TTC549 (cell line): ENCODE measurements around the gene MAPK1.
"Not testable (repeated sequence)": the region's sequence is repeated elsewhere in the genome, so short reads cannot be mapped to it uniquely, and the experiment has no call there.

Source experiments
- FAIRE-seq: peaks from 2 replicates; lab custom pipeline; 2012; peaks lifted over from hg19 to GRCh38; lab: Jason Lieb, UNC

MAPK1 gene

DNA sequence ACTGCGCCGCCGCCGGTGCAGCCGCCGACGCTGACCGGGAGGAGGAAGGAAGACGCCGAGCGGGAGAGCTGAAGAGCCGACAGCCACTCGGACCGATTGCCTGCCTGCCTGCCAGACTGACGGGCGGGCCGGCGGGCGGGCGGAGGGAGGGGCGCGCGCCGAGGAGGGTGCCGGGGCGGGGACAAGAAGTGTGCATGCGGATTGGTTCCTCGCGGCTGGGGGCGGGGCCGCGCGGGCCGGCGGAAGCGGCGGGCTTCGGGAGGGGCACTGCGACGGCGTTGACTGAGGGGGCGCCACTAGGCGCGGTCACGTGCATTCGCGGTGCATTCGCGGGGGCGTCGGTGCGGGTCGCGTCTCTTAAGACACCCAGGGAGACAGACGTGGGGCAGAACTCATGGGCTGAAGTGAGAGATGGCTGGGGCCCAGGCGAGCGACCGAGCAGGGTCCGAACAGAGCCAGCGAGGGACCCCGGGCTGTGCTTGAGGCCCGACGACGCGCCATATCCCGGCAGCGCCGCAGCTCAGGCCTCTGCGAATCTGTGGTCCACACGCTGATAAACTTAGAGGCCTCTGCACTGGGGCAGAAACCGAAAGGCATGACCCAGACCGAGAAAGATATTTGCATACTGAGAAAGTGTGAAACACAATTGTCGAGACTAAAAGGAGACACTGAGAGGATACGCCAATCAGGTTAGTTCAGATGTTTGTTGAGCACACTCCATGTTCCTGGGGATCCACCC, at the start of gene MAPK1:
MAPK1 (minus strand) TSS at position 118 of the 739 bp plus-strand sequence. CDS start 205 bp downstream, outside the sequence.
- FAIRE-seq, result no peak

DNA sequence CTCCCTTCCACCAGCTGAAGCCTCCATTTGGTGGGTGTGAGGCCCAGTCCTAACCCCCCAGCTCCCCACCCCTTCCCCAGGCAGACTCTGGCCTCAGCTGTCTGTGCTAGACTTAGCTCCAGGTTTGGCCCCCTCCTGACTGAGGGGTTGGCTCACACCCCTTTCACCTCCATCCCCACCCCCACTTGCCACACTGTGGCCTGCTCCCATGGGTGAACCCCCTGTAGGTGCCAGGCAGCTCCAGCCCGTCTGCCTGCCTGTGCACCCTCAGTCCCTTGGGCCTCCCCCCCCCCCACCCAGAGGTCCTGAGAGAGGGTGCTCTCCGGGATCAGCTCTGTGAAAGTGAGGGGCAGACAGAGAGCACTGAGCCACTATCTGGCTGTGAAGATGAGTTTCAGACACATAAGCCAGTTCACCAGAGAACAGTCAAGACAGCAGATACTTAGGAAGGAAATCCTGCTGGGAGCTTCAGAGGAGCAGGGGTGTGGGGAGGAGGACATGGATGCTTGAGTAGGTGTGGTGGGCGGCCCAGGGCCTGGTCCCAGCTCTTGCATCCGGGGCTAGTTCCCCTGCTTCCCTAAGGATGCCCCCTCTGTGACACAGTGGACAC, 49.0 kb upstream of the MAPK1 start:
- FAIRE-seq, result no peak

DNA sequence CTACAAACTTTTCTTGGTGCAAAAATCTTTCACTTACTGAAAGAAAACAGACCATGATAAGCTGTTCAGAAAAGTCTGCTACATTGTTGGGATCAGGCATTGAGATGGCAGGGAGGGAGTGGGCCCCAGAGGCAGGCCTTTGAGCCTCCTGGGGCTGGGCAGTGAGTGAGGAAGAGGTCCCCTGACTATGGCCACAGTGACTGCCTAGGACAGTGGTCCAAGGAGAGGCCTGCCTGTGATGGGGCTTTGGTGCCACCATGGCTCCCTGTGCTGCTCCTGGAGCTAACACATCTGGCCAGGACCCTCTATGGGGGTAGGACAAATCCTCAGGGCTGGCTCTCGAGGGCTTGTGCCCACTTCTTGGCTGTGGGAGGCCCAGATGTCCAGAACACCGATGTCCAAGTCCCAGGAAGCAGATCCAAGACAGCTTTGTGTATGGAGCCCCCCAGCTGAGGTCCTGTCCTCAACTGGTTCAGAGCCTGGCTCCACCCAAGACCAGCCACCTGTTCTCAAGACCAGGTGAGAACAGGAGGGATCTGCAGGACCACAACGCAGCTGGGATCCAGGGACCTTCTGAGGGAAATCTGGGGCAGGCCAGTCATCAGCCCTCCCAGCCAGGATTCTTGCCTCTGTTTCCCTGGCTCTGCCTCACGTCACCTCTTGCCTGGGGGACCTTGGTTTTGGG, 48.3 kb upstream of the MAPK1 start:
- FAIRE-seq, result no peak

DNA sequence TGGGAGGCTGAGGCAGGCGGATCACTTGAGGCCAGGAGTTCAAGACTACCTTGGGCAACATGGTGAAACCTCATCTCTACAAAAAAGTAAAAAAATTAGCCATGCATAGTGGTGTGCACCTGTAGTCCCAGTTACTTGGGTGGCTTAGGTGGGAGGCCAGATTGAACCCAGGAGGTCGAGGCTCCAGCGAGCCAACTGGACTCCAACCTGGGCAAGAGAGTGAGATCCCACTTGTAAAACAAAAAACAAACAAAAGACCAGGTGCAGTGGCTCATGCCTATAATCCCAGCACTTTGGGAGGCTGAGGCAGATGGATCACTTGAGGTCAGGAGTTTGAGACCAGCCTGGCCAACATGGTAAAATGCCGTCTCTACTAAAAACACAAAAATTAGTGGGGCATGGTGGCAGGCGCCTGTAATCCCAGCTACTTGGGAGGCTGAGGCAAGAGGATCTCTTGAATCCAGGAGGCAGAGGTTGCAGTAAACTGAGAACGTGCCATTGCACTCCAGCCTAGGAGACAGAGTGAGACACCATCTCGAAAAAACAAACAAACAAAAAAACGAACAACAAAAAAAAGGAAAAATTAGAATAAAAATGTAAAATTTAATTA, 46.7 kb upstream of the MAPK1 start:
- not testable (repeated sequence) for FAIRE-seq

DNA sequence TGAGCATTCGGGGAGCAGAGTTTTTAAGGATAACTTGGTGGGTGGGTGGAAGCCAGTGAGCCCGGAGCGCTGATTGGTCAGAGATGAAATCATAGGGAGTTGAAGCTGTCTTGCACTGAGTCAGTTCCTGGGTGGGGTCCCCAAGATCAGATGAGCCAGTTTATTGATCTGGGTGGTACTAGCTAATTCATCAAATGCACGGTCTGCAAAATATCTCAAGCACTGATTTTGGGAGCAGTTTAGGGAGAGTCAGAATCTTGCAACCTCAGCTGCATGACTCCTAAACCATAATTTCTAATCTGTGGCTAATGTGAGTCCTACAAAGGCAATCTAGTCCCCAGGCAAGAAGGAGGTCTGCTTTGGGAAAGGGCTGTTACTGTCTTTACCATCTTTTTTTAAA, 42.9 kb upstream of the MAPK1 start:
- FAIRE-seq, result not testable (repeated sequence)

DNA sequence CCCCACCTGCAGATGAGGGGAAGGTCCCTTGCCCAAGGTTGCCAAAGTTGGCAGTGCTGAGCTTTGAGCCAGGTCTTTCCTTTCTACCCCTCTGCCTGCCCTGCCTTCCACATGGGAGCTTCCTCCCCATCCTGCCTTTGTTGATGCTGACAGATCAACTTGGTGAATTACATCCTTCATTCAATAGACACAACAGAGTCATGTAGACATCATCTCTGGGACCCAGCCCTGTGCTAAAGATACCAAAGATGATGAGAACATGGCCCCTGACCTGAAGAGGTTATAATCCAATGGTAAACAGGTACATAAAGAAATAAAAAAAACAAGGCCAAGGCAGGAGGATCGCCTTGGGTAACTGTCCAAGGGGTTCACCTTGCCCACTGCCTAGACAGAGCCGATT, 42.4 kb upstream of the MAPK1 start:
- no peak for FAIRE-seq

DNA sequence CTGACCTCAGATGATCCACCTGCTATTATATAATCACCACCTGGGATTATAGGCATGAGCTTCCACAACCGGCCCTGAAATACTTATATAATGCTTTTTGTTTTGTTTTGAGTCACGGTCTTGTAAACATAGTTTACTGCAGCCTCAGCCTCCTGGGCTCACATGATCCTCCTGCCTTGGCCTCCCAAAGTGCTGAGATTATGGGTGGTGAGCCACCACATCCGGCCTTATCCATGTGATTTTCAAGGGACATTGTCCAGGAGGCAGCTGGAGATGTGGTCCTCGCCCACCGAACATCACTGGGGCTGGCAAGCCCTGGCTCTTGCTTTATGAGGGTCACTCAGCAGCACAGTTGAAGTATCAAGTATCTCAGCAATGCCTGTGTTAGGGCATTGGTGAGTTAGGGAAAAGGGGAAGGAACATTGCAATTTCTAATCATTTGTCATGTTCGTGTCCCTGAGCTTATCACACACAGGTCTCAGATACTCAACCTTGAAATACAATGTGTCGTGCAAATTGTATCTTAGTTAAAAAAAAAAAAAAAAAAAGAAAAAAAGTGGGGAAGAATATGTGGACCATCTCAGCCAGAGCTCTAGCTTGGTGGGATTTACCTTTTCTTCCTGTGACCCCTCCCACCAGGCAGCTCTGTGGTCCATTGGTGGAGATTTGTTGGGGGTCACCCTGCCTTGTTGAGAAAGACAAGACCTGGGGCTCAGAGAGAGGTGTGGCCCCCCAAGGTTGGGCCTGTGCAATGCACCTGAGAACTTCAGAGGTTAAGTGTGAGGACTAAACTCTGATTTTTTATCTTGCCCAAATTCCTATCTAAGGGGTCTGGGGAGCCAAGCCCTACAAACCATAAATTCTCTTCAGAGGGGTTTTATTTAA, 40.4 kb upstream of the MAPK1 start:
- no peak for FAIRE-seq

DNA sequence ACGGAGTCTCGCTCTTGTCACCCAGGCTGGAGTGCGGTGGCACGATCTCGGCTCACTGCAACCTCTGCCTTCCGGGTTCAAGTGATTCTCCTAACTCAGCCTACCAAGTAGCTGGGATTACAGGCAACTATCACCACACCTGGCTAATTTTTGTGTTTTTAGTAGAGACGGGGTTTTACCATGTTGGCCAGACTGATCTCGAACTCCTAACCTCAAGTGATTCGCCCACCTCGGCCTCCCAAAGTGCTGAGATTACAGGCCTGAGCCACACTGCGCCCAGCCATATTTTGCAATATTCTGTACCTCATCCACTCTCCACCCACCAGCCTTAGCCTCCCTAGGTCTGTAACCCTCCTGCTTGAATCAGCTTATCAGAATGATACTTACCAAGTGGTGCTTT, 37.8 kb upstream of the MAPK1 start:
- not testable (repeated sequence) for FAIRE-seq

DNA sequence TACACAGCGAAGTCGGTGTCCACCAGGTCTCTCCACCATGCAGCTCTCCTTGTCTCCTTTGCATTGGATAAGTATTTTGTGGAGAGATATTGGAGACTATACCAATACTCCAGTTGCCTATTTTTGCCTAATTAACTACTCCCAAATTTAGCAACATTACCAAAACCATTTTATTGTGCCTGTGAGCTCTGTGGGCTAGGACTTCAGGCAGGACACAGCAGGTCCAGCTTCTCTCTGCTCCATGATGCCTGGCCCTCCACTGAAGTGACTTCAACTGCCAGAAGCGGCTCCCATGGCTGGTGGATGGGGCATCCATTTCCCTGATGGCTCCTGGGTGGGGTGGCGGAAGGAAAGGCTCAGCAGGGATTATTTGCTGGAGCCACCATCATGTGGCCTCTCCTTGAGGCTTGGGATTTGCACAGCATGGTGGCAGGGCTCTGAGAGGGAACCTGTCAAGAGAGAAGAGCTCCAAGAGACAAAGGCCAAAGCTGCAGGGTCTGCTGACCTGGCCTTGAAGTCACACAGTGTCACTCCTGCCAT, 36.9 kb upstream of the MAPK1 start:
- FAIRE-seq, result no peak

DNA sequence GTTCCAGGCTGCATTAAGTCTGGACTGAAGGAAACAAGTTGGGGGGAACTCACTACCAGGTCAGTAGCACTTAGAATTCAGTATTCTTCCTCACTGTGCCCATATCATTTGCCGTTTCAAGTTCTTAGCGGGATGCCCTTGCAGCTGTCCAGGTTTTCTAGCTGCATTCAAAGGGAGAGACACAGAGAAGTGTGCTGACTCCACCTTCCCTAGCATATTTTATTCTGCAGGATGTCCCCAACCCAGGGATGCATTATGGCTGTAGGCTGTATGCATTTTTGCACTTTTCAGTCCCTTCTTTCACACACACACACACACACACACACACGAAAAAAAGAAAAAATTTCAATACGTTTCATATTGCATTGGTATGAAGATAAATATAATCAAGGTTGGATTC, 35.8 kb upstream of the MAPK1 start:
- FAIRE-seq, result no peak

DNA sequence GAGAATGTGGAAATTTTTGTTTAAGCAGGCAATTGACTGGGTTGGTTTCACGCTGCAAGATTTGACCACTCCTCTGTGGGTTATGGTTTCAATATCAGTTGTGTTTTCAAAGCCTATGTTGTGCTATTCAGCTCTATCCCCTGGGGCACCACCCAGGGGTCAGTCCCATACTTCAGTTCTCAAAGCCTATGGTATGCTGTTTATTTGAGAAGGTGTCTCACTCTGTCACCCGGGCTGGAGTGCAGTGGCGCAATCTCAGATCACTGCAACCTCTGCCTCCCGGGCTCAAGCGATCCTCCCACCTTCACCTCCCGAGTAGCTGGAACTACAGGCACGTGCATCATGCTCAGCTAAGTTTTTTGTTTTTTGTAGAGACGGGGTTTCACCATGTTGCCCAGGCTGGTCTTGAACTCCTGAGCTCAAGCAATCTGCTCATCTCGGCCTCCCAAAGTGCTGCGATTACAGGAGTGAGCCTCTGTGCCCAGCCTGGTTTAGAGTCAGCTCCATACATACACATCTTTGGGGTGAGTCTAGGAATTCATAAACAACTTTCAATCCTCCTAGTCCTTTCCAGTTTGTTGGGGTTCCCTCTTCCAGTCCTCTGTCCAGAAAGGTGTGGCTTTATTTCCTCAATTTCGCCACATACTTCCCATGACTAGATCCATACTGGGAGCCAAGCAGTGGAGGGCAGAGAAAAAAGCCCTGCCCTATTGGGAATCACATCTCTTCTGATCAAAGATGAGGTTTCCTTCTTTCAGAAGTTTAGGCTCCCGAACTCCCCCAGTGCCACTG, 35.0 kb upstream of the MAPK1 start:
- no peak for FAIRE-seq

DNA sequence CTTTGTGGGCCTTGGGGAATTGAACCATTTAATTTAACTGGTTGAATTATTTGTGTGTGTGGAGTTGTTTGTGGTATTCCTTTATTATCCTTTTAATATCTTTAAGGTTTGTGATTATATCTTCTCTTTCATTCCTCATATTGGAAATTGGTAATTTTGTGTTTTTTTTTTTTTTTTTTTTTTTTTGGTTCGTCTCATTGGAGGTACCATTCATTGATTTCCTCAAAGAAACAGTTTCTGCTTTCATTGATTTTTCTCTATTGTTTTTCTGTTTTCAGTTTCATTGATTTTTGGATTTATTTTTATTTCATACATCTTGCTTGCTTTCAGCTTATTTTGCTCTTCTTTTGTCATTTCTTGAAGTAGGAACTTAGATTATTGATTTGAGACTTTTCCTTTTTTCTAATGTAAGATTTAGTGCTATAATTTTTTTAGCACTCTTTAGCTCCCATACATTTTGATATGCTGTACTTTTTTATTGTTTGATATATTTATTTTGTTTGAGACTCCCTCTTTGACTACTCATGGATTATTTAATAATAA, 31.0 kb upstream of the MAPK1 start:
- FAIRE-seq, result no peak

DNA sequence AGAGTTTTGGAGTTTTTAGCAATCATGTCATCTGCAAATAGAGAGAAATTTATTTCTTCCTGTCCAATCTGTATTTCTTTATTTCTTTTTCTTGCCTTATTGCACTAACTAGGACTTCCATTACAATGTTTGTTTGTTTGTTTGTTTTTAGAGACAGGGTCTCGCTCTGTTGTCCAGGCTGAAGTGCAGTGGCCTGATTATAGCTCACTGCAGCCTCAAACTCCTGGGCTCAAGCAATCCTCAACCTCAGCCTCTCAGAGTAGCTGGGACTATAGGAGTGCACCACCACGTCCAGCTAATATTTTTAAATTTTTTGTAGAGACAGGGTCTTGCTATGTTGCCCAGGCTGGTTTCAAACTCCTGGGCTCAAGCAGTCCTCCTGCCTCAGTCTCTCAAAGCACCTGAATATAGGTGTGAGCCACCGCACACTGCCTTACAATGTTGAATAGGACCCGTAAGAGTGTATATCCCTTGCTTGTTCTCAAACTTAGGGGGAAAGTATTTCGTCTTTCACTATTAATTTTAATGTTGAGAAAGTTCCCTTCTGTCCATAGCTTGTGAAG, 29.6 kb upstream of the MAPK1 start:
- no peak for FAIRE-seq

DNA sequence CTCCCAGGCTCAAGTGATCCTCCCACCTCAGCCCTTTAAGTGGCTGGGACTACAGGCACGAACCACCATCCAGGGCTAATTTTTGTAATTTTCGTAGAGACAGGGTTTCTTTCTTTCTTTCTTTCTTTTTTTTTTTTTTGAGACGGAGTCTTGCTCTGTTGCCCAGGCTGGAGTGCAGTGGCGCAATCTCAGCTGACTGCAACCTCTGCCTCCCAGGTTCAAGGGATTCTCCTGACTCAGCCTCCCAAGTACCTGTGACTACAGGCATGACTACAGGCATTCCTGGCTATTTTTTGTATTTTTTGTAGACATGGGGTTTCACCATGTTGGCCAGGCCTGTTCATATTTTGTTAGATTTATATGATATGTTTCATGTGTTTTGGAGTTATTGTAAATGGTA, 28.8 kb upstream of the MAPK1 start:
- FAIRE-seq, result not testable (repeated sequence)

DNA sequence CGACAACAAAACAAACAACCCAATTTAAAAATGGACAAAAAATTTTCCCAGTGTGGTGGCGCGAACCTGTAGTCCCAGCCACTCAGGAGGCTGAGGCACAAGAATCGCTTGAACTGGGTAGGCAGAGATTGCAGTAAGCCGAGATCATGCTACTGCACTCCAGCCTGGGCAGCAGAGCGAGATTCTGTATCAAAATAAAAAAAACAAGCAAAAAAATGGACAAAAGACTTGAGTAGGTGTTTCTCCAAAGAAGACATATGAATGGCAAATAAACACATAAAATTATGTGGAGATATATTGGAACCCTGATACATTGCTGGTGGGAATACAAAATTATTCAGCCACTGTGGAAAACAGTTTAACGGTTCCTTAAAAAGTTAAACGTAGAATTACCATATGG, 27.4 kb upstream of the MAPK1 start:
- no peak for FAIRE-seq

DNA sequence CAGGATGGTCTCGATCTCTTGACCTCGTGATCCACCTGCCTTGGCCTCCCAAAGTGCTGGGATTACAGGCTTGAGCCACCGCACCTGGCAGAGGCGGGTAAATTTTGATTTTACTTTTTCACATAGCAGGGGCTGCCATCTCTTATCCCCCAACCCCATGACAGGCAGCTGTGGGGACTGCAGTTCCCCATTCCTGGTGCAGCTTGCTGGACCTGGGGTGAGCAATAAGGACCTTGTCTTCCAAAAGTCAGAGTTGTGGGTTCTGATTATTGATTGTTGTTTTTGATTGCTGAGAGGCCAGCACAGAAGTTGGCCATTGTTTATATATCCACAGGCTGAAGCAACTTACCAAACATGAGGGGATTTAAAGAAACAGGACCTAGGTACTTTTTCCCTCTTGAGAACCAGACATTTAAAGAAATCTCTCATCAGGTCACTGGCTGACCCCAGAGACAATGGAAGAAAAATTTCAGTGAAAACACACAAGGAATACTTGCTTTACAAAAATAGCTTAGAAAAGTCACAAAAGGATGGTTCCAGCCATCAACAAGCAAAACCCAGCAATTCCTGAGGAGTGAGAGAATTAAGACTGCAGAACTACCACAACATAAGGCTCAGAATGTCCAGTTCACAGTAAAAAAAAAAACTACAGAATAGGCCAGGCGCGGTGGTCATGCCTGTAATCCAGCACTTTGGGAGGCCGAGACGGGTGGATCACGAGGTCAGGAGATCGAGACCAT, 22.0 kb upstream of the MAPK1 start:
- FAIRE-seq, result no peak

DNA sequence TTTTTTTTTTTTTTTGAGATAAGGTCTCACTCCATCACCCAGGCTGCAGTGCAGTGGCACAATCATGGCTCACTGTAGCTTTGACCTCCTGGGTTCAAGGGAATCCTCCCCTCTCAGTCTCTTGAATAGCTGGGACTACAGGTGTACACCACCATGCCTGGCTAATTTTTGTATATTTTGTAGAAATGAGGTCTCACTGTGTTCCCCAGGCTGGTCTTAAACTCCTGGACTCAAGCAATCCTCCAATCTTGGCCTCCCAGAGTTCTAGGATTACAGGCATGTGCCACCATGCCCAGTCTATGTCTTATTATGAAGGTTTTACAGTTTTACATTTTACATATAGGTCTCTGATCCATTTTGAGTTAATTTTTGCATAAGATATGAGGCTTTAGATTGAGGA, 20.4 kb upstream of the MAPK1 start:
- no peak for FAIRE-seq

DNA sequence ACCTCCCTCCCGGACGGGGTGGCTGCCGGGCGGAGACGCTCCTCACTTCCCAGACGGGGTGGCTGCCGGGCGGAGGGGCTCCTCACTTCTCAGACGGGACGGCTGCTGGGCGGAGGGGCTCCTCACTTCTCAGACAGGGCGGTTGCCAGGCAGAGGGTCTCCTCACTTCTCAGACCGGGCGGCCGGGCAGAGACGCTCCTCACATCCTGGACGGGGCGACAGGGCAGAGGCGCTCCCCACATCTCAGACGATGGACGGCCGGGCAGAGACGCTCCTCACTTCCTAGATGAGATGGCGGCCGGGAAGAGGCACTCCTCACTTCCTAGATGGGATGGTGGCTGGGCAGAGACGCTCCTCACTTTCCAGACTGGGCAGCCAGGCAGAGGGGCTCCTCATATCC, 16.5 kb upstream of the MAPK1 start:
- FAIRE-seq, result not testable (repeated sequence)

DNA sequence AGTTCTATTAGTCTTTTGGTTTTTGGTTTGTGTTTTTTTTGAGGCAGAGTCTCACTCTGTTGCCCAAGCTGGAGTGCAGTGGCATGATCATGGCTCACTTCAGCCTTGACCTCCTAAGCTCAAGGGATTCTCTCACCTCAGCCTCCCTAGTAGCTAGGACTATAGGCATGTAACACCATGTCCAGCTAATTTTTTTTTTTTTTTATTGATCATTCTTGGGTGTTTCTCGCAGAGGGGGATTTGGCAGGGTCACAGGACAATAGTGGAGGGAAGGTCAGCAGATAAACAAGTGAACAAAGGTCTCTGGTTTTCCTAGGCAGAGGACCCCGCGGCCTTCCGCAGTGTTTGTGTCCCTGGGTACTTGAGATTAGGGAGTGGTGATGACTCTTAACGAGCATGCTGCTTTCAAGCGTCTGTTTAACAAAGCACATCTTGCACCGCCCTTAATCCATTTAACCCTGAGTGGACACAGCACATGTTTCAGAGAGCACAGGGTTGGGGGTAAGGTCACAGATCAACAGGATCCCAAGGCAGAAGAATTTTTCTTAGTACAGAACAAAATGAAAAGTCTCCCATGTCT, 15.4 kb upstream of the MAPK1 start:
- FAIRE-seq, result not testable (repeated sequence)
